Hindlimb muscle (tissue), 1 donor: ENCODE data around the gene SLC7A14. TPM values are rescaled to one million over a fixed set of nuclear protein-coding genes. Genes with fewer than 3 reads are reported as not detected.

Experiments used
- DNase-seq: peaks from one replicate; pipeline ENCODE4 v3.0.0-alpha.2; 2013
- polyA plus RNA-seq: library from polyadenylated mRNA; unstranded; fragments of 120-200 nt; gene quantifications from one replicate; pipeline ENCODE4 v1.2.1, GENCODE V29; 2013; ENCODE audit not compliant: insufficient read length

Gene SLC7A14
- polyA plus RNA-seq, 1 donor, result 0.58 TPM

DNA sequence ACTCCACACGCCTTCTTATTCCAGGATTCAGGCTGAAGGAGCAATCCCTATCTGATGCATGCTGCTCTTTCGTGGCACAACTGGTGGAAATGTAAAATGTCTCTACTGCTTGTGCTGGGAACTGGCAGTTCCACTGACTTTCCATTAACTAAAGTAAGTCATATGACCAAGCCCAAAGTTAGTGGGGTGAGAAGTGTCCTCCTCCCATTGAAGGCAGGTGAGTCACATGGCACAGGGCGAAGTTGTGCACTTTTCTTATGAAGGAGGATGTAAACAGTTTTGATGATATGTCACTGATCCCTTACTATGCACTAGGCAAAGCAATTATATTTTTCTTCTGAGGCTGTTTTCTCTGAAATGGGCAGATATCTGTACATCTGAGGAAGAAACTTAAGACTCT lies 51.6 kb downstream of the SLC7A14 start:
- DNase-seq, result no peak

- no peak for DNase-seq
Measured at GRCh38 chr3:170532573-170532972, 53.3 kb downstream of the SLC7A14 start.

- no peak for DNase-seq
Measured at GRCh38 chr3:170531657-170532335, 54.1 kb downstream of the SLC7A14 start.

DNA sequence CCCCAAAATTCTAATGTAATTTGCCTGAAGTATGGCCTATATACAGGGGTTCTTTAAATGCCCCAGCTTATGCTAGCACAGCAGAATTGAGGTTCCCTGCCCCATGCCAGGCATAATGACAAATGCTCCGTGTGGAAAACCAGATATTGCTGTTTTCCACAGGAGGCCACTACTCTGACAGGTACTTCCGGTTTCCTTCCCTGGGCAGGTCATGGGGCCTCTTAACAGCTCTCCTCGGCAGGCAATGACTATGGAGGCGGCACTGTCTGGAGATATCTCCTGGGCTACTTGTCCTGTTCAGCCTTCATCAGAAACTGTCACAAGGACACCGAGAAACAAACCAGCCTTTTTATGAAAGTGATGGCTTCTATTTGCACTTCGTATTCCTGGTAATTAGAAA lies 54.8 kb downstream of the SLC7A14 start:
- no peak for DNase-seq

GRCh38 chr3:170529912-170530311 lies 56.0 kb downstream of the SLC7A14 start:
- DNase-seq, result no peak

GRCh38 chr3:170529346-170529745 lies 56.5 kb downstream of the SLC7A14 start:
- no peak for DNase-seq

DNA sequence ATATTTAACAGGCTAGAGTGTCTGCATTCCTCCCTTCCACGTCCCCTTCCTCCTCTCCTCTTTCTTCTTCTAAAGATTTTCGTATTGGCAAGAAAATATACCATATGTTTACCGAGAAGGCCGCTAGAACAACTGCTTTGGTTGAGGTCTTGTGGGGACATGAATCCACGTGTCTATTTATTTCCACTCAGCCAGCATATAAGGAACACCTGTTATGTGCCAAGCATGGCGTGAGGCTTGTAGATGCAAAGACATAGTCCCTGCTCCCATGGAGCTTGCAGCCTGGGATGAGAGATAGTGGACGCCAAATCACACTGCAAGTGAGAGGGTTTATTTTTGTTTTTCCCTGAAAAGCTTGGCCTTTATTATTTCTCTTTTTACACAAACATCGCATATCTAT lies 57.1 kb downstream of the SLC7A14 start:
- no peak for DNase-seq

GRCh38 chr3:170524073-170524472 lies 61.8 kb downstream of the SLC7A14 start:
- DNase-seq, result no peak

- no peak for DNase-seq
Measured at GRCh38 chr3:170523248-170523647, 62.6 kb downstream of the SLC7A14 start.

DNA sequence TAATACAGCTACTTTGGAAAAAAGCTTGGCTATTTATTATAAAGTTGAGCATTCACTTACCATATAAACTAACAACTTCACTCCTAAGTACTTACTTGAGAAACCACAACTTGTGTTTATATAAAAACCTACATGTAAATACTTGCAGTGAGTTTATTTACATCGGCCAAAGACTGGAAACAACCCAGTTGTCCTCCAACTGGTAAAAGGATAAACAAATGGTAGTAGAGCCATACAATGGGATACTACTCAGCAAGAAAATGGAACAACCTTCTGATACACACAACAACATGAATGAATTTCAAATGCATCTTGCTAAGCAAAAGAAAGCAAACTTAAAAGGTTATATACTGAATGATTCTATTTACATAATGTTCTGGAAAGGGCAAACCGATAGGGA lies 63.7 kb downstream of the SLC7A14 start:
- DNase-seq, result no peak

GRCh38 chr3:170520996-170521395 lies 64.9 kb downstream of the SLC7A14 start:
- no peak for DNase-seq

- DNase-seq, result no peak
Measured at GRCh38 chr3:170517242-170517945, 68.5 kb downstream of the SLC7A14 start.

DNA sequence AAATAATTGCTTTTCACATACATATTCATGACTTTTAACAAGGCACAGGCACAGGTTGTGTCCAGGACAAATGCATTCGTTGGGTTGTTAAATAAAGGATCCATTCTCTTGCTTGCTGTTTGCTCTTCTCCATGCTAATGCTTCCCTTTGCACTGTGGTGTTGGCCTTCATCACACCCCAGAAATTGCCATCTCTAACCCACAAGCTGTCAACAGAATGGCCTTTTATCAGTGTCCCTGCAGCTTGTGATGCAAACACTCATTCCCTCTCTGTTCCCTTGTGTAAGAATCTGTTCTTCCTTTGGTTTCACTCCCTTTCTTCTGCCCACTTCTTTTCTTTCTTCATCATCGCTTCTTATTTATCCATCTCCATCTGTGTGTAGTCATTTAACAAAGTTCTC lies 72.2 kb downstream of the SLC7A14 start:
- no peak for DNase-seq

GRCh38 chr3:170511371-170511770 lies 74.5 kb downstream of the SLC7A14 start:
- no peak for DNase-seq

- no peak for DNase-seq
Measured at GRCh38 chr3:170508839-170509238, 77.0 kb downstream of the SLC7A14 start.

GRCh38 chr3:170508291-170508690 lies 77.6 kb downstream of the SLC7A14 start:
- no peak for DNase-seq

DNA sequence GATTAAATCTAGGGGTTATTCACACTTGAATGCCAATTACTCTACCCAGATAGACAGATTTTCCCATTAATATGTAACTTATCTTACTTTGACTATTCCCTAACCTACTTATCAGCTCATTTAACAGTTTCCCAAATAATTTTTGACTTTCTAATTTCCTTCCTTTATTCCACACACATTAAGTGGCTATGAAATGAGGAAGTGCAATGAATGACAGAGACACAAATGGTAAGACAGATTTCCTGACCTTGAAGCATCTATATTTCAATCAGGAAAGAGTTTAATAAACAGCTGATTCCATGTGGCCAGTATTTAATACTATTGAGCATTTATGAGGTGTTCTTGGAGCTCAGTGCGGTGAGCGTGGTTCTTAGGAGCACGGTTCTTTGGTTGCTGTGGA lies 78.8 kb downstream of the SLC7A14 start:
- no peak for DNase-seq

GRCh38 chr3:170506556-170506955 lies 79.3 kb downstream of the SLC7A14 start:
- DNase-seq, result no peak

DNA sequence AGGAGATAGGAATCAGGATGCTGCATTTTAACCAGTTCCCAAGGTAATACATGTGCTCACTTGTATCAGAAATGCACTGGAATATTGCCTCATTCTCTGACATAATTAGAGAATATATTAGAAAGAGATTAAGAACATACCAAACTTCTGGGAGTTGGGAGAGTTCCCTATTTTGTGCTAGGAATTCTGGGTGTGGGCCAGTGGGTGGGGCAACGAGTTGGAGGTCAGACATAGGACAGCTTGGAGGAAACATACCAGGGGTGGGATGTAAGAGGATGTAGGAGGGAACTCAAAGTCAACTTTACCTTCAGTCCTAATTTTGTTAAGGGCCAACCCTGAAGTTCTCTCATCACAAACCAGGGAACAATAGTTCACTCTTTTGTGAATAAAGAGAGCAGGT lies 83.6 kb downstream of the SLC7A14 start:
- DNase-seq, result no peak

GRCh38 chr3:170500995-170501394 lies 84.9 kb downstream of the SLC7A14 start:
- no peak for DNase-seq

DNA sequence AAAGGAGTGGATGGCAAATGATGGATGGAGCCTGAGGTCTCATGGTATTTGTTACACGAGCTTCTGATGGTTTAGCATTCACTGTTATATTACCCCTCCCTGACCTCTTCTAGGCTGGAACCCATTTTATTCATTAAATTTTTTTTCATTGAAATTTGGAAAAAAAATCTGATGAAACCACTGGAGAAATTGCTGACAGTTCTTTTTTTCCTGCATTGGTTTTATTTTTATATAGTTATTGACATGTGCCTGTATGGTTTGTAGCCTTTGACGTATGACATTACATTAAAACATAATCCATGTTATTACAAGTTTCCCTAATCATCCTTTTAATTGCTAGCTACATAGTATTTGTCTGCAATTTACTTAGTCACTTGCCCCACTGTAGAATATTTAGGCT lies 85.4 kb downstream of the SLC7A14 start:
- DNase-seq, result no peak

- no peak for DNase-seq
Measured at GRCh38 chr3:170499562-170500156, 86.2 kb downstream of the SLC7A14 start.

GRCh38 chr3:170497207-170498095 lies 88.4 kb downstream of the SLC7A14 start:
- DNase-seq, result no peak
